ENCODE data around the gene PDYN. TPM values are rescaled to one million over a fixed set of nuclear protein-coding genes. Genes with fewer than 3 reads are reported as not detected.

PDYN gene
- total and polyA plus RNA-seq, 2 donors (not counting 1 experiment from before 2014, with no cell fraction given), result not detected

GRCh38 chr20:1975291-1975690 is 18.6 kb downstream of the PDYN start:
- H3K4me1 ChIP-seq (ENCODE audit: control insufficient read depth in 2 of 2, insufficient read depth in 2 of 2, low read length in 2 of 2), result peaks cover 3 to 4% of the 10 kb centered on the region in 2 donors
- ATAC-seq (ENCODE audit: low read depth) (no peak), DNase-seq (no peak)
- Mint-ChIP-seq H3K9me3 (ENCODE audit: insufficient read depth) (no peaks in the 10 kb centered on the region), H3K4me1 (peaks cover 3% of the 10 kb centered on the region), H3K4me3 (no peak overlapping the region), H3K27me3 (peaks cover 60% of the 10 kb centered on the region), H3K27ac (no peak overlapping the region)
- intact Hi-C loops (cut with micrococcal nuclease), result no loop called here
- ChIA-PET CTCF (interaction anchor here (1.4 to 1.5 kb wide), 2 partner anchors 197 to 198 kb away, joined by 3 to 5 read pairs; no protein-coding TSS in a partner anchor), POLR2A (interaction anchor here (0.7 kb wide), 1 partner anchor 17 kb away, joined by 6 read pairs; no protein-coding TSS in a partner anchor)
- H3K4me2 ChIP-seq (replicated peaks; ENCODE audit: low read depth, low read length, poor library complexity, severe bottlenecking), result no peak overlapping the region
- H3K4me3 ChIP-seq (ENCODE audit: control extremely low read depth in 1 of 5, extremely low read depth in 1 of 5, insufficient read depth in 1 of 5, low read depth in 2 of 5, low read length in 4 of 5), result no peak overlapping the region
- 93% methylated on average over 9 of the region's 11 CpGs for WGBS (ENCODE audit: insufficient coverage)
- H3K27me3 ChIP-seq (replicated peaks in 1 of 4; ENCODE audit: control extremely low read depth in 1 of 4, control insufficient read depth in 3 of 4, insufficient read depth in 4 of 4, low read length in 3 of 4), result peaks cover 0 to 16% (median 3%) of the 10 kb centered on the region in 4 experiments
- H3K27ac ChIP-seq (ENCODE audit: low read length in 2 of 2), result no peak overlapping the region
- H3K36me3 ChIP-seq (replicated peaks in 1 of 2; ENCODE audit: control extremely low read depth in 1 of 2, control insufficient read depth in 1 of 2, extremely low read depth in 1 of 2, insufficient read depth in 2 of 2, low read length in 1 of 2), result no peaks in the 10 kb centered on the region
- TF ChIP-seq EZH2 (IDR thresholded peaks at IDR 0.05; ENCODE audit: borderline replicate concordance, insufficient read depth, low read depth, low read length, poor library complexity, severe bottlenecking), result no peak
- no peak for TF ChIP-seq CTCF (IDR thresholded peaks at IDR 0.05)
- no peak overlapping the region for H3K9ac ChIP-seq (ENCODE audit: low read length)
- H3K79me2 ChIP-seq (ENCODE audit: control insufficient read depth, insufficient read depth, low read length), result no peaks in the 10 kb centered on the region
- H2AFZ ChIP-seq (ENCODE audit: insufficient read depth, low read depth, low read length, poor library complexity, severe bottlenecking), result no peak overlapping the region
- peaks cover 0 to 4% (median 0%) of the 10 kb centered on the region in 3 donors for H3K9me3 ChIP-seq (ENCODE audit: control extremely low read depth in 1 of 3, control insufficient read depth in 2 of 3, insufficient read depth in 1 of 3, low read length in 2 of 3)
- no peaks in the 10 kb centered on the region for H4K20me1 ChIP-seq (ENCODE audit: control insufficient read depth, insufficient read depth, low read length, poor library complexity, severe bottlenecking)

GRCh38 chr20:1973601-1974440 is 20.0 kb downstream of the PDYN start:
- Mint-ChIP-seq H3K27me3 (peaks cover 53% of the 10 kb centered on the region), H3K4me1 (peaks cover 3% of the 10 kb centered on the region), H3K27ac (no peak overlapping the region), H3K9me3 (ENCODE audit: insufficient read depth) (no peaks in the 10 kb centered on the region), H3K4me3 (no peak overlapping the region)
- Histone ChIP-seq H4K20me1 (ENCODE audit: control insufficient read depth, insufficient read depth, low read length, poor library complexity, severe bottlenecking) (no peaks in the 10 kb centered on the region), H3K27me3 (replicated peaks in 1 of 4; ENCODE audit: control extremely low read depth in 1 of 4, control insufficient read depth in 3 of 4, insufficient read depth in 4 of 4, low read length in 3 of 4) (peaks cover 0 to 7% (median 1%) of the 10 kb centered on the region in 4 experiments), H2AFZ (ENCODE audit: insufficient read depth, low read depth, low read length, poor library complexity, severe bottlenecking) (no peak overlapping the region), H3K9ac (ENCODE audit: low read length) (no peak overlapping the region), H3K4me2 (replicated peaks; ENCODE audit: low read depth, low read length, poor library complexity, severe bottlenecking) (no peak overlapping the region), H3K79me2 (ENCODE audit: control insufficient read depth, insufficient read depth, low read length) (no peaks in the 10 kb centered on the region), H3K9me3 (ENCODE audit: control extremely low read depth in 1 of 3, control insufficient read depth in 2 of 3, insufficient read depth in 1 of 3, low read length in 2 of 3) (peaks cover 0 to 4% (median 0%) of the 10 kb centered on the region in 3 donors), H3K4me1 (ENCODE audit: control insufficient read depth in 2 of 2, insufficient read depth in 2 of 2, low read length in 2 of 2) (peaks cover 3 to 4% of the 10 kb centered on the region in 2 donors), H3K4me3 (ENCODE audit: control extremely low read depth in 1 of 5, extremely low read depth in 1 of 5, insufficient read depth in 1 of 5, low read depth in 2 of 5, low read length in 4 of 5) (no peak overlapping the region), H3K27ac (ENCODE audit: low read length in 2 of 2) (no peak overlapping the region), H3K36me3 (replicated peaks in 1 of 2; ENCODE audit: control extremely low read depth in 1 of 2, control insufficient read depth in 1 of 2, extremely low read depth in 1 of 2, insufficient read depth in 2 of 2, low read length in 1 of 2) (no peaks in the 10 kb centered on the region)
- WGBS (ENCODE audit: insufficient coverage), result 79% methylated on average over 14 of the region's 15 CpGs
- intact Hi-C loops (cut with micrococcal nuclease), result no loop called here
- ChIA-PET CTCF (interaction anchor here (1.5 kb wide), 1 partner anchor 197 kb away, joined by 3 read pairs; no protein-coding TSS in a partner anchor), POLR2A (no interaction called here)
- ATAC-seq (ENCODE audit: low read depth) (no peak), DNase-seq (no peak)
- TF ChIP-seq EZH2 (IDR thresholded peaks at IDR 0.05; ENCODE audit: borderline replicate concordance, insufficient read depth, low read depth, low read length, poor library complexity, severe bottlenecking) (no peak), CTCF (IDR thresholded peaks at IDR 0.05) (no peak)

Measured in B cell (primary cell).